Activated effector memory CD4-positive, alpha-beta T cell treated with anti-CD3 and anti-CD28 coated beads, Interleukin-2, amount 50 U/mL, for 16 hours (primary cell): ENCODE measurements around the gene SBF1.

Experiments used
- DNase-seq: peaks from one replicate; pipeline ENCODE4 v3.0.0-alpha.2; 2020

SBF1 gene

GRCh38 chr22:50485221-50486131 is 10.6 kb upstream of the SBF1 start:
- no peak for DNase-seq

- no peak for DNase-seq
These were observed 9.4 kb upstream of the SBF1 start for GRCh38 chr22:50483977-50484853.

GRCh38 chr22:50483556-50483955 is 8.7 kb upstream of the SBF1 start:
- DNase-seq: no peak

GRCh38 chr22:50483106-50483505 is 8.3 kb upstream of the SBF1 start:
- no peak for DNase-seq

- no peak for DNase-seq
These were observed 7.6 kb upstream of the SBF1 start for GRCh38 chr22:50482107-50483074.

GRCh38 chr22:50481440-50482106 is 6.7 kb upstream of the SBF1 start, which contains the start of gene ADM2:
Gene ADM2, plus strand, starts transcription at chr22:50481543. Its CDS starts 305 bp downstream, at chr22:50481848.
- DNase-seq: peak; percentile 90

- DNase-seq: no peak
These were observed 6.2 kb upstream of the SBF1 start for GRCh38 chr22:50481045-50481439.

GRCh38 chr22:50479721-50480120 is 4.9 kb upstream of the SBF1 start:
- DNase-seq: no peak

GRCh38 chr22:50477923-50478322 is 3.1 kb upstream of the SBF1 start:
- DNase-seq: no peak

- DNase-seq: no peak
These were observed 2.0 kb upstream of the SBF1 start for GRCh38 chr22:50476868-50477267.

GRCh38 chr22:50475652-50476002 is 792 bp upstream of the SBF1 start:
- DNase-seq: no peak

GRCh38 chr22:50473855-50474671 is 772 bp downstream of the SBF1 start:
- DNase-seq: peak; percentile 74

GRCh38 chr22:50473088-50473487 is 1.7 kb downstream of the SBF1 start:
- DNase-seq: peak; percentile 82

- no peak for DNase-seq
These were observed 2.9 kb downstream of the SBF1 start for GRCh38 chr22:50471962-50472361.

GRCh38 chr22:50471197-50471847 is 3.5 kb downstream of the SBF1 start:
- no peak for DNase-seq

- DNase-seq: no peak
These were observed 4.3 kb downstream of the SBF1 start for GRCh38 chr22:50470491-50470890.

- DNase-seq: peak; percentile 97
These were observed 5.2 kb downstream of the SBF1 start for GRCh38 chr22:50469377-50470305.

- no peak for DNase-seq
These were observed 6.2 kb downstream of the SBF1 start for GRCh38 chr22:50468626-50469025.

GRCh38 chr22:50467773-50468440 is 6.9 kb downstream of the SBF1 start:
- no peak for DNase-seq
